ENCODE results near the gene SLC24A5.
A peak's percentile ranks its signal among the peaks of the same experiment; 100 is the strongest.

SLC24A5 gene

DNA sequence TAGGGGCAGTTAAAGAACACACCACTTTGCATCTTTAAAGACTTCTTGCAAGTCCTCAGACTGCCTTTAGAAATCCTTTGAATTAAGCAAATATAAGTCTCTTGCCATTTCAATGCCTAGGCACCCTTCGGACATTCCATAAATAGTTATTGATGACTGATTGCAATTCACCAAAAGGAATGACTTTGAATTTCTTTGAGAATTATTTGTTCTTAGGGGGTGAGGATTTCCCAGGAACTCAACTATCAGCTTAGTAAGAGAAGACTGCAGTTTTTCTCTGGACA, 57.8 kb downstream of the SLC24A5 start:
- TF ChIP-seq, protein P1, sequence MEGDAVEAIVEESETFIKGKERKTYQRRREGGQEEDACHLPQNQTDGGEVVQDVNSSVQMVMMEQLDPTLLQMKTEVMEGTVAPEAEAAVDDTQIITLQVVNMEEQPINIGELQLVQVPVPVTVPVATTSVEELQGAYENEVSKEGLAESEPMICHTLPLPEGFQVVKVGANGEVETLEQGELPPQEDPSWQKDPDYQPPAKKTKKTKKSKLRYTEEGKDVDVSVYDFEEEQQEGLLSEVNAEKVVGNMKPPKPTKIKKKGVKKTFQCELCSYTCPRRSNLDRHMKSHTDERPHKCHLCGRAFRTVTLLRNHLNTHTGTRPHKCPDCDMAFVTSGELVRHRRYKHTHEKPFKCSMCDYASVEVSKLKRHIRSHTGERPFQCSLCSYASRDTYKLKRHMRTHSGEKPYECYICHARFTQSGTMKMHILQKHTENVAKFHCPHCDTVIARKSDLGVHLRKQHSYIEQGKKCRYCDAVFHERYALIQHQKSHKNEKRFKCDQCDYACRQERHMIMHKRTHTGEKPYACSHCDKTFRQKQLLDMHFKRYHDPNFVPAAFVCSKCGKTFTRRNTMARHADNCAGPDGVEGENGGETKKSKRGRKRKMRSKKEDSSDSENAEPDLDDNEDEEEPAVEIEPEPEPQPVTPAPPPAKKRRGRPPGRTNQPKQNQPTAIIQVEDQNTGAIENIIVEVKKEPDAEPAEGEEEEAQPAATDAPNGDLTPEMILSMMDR (IDR thresholded peaks at IDR 0.05; ENCODE audit: insufficient read depth, missing control alignments): no peak
- no peak for DNase-seq (ENCODE audit: insufficient read length, low spot score)
- no peak for FAIRE-seq

- FAIRE-seq (no peak), DNase-seq (ENCODE audit: insufficient read length, low spot score) (no peak)
- TF ChIP-seq, protein P1 (IDR thresholded peaks at IDR 0.05; ENCODE audit: insufficient read depth, missing control alignments): no peak
Measured at GRCh38 chr15:48182749-48183148, 62.0 kb downstream of the SLC24A5 start.

- TF ChIP-seq, protein P1 (IDR thresholded peaks at IDR 0.05; ENCODE audit: insufficient read depth, missing control alignments): no peak
- FAIRE-seq (peak; percentile 6), DNase-seq (ENCODE audit: insufficient read length, low spot score) (no peak)
Measured at GRCh38 chr15:48185529-48185928, 64.7 kb downstream of the SLC24A5 start.

- TF ChIP-seq, protein P1 (IDR thresholded peaks at IDR 0.05; ENCODE audit: insufficient read depth, missing control alignments): no peak
- peak; percentile 74 for FAIRE-seq
- DNase-seq (ENCODE audit: insufficient read length, low spot score): no peak
Measured at GRCh38 chr15:48186271-48186670, 65.5 kb downstream of the SLC24A5 start.

- FAIRE-seq: no peak
- TF ChIP-seq, protein P1 (IDR thresholded peaks at IDR 0.05; ENCODE audit: insufficient read depth, missing control alignments): no peak
- no peak for DNase-seq (ENCODE audit: insufficient read length, low spot score)
Measured at GRCh38 chr15:48190932-48191573, 70.3 kb downstream of the SLC24A5 start.

- DNase-seq (ENCODE audit: insufficient read length, low spot score) (no peak), FAIRE-seq (no peak)
- TF ChIP-seq, protein P1 (IDR thresholded peaks at IDR 0.05; ENCODE audit: insufficient read depth, missing control alignments): no peak
Measured at GRCh38 chr15:48191574-48192225, 70.9 kb downstream of the SLC24A5 start, which contains the start of gene CTXN2. Gene CTXN2, plus strand, starts transcription at chr15:48191665. Its CDS starts 9,636 bp downstream, at chr15:48201301.

Measured in D721Med (cell line).